Nephron progenitor cell (in vitro differentiated cells): ENCODE results near the gene THAP4.

Source experiments
- DNase-seq: peaks from one replicate; pipeline ENCODE4 v3.0.0; 2021
- H3K27ac Mint-ChIP-seq: 2 replicates; pipeline ENCODE4 v1.8.0; 2021; ENCODE audit warnings: mild to moderate bottlenecking, moderate library complexity, mixed read lengths
- H3K27me3 Mint-ChIP-seq: 2 replicates; pipeline ENCODE4 v1.8.0; 2021; ENCODE audit warnings: mild to moderate bottlenecking, low read depth, mixed read lengths; ENCODE audit not compliant: poor library complexity
- H3K36me3 Mint-ChIP-seq: 2 replicates; pipeline ENCODE4 v1.8.0; 2021; ENCODE audit warnings: low read depth, mixed read lengths
- H3K4me1 Mint-ChIP-seq: 2 replicates; pipeline ENCODE4 v1.8.0; 2021; ENCODE audit warnings: mixed read lengths
- H3K4me3 Mint-ChIP-seq: 2 replicates; pipeline ENCODE4 v1.8.0; 2021; ENCODE audit warnings: mild to moderate bottlenecking, moderate library complexity, mixed read lengths
- H3K9me3 Mint-ChIP-seq: 2 replicates; pipeline ENCODE4 v1.8.0; 2021; ENCODE audit warnings: mild to moderate bottlenecking, moderate library complexity, mixed read lengths
- TF ChIP-seq, protein P1 (sequence below): fragments of 200-600 bp; sonication (generic); IDR thresholded peaks from 2 replicates; pipeline ENCODE4 v1.5.0; 2021; ENCODE audit warnings: antibody characterized with exemption

The THAP4 gene

DNA sequence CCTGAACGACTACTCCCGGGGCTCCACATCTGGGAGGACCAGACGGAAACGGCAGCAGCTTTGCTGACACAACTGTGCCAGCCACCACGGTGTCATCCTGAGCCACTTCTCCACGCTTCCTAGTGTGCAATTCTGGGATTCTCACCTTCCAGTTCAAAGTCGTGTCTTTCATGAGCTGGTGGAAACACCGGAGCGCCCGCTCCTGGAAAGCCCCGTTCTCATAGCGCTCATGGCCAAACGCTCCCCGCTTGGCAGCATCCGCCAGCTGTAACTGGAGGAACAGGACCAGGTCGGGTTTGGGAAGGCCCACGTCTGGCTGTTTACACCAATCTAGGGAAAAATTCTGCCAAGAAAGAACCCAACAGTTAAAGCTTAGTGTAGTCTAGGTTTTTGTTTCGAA lies 41.3 kb upstream of the THAP4 start:
- no peaks in the 10 kb centered on the region for H3K27me3 Mint-ChIP-seq
- H3K36me3 Mint-ChIP-seq = peaks cover 48% of the 10 kb centered on the region

DNA sequence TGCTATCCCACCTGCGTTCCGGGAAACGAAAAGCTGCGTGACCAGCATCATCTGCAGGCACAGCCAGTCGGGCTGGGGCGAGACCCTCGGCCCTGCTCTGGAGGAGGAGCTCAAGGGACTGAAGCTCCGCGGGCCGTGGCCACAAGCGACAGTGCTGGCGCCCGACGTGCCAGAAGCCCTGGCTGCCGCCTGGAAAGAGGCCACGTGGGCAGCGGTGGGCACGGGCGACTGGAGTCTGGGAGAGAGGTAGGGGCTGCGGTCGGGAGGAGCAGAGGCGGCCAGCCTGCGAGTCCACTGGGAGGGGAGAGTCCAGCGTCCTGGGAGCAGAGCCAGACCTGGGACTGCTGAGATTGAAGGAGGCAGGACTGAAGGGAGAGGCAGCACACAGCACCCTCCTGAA lies 40.4 kb upstream of the THAP4 start:
- TF ChIP-seq, protein P1, sequence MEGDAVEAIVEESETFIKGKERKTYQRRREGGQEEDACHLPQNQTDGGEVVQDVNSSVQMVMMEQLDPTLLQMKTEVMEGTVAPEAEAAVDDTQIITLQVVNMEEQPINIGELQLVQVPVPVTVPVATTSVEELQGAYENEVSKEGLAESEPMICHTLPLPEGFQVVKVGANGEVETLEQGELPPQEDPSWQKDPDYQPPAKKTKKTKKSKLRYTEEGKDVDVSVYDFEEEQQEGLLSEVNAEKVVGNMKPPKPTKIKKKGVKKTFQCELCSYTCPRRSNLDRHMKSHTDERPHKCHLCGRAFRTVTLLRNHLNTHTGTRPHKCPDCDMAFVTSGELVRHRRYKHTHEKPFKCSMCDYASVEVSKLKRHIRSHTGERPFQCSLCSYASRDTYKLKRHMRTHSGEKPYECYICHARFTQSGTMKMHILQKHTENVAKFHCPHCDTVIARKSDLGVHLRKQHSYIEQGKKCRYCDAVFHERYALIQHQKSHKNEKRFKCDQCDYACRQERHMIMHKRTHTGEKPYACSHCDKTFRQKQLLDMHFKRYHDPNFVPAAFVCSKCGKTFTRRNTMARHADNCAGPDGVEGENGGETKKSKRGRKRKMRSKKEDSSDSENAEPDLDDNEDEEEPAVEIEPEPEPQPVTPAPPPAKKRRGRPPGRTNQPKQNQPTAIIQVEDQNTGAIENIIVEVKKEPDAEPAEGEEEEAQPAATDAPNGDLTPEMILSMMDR = no peak

More for the DNA sequence above, 41.3 kb upstream of the THAP4 start:
- Mint-ChIP-seq H3K27ac (no peak overlapping the region), H3K4me1 (no peaks in the 10 kb centered on the region), H3K4me3 (no peak overlapping the region), H3K9me3 (no peaks in the 10 kb centered on the region)
- TF ChIP-seq, protein P1 = no peak
- DNase-seq = no peak

DNA sequence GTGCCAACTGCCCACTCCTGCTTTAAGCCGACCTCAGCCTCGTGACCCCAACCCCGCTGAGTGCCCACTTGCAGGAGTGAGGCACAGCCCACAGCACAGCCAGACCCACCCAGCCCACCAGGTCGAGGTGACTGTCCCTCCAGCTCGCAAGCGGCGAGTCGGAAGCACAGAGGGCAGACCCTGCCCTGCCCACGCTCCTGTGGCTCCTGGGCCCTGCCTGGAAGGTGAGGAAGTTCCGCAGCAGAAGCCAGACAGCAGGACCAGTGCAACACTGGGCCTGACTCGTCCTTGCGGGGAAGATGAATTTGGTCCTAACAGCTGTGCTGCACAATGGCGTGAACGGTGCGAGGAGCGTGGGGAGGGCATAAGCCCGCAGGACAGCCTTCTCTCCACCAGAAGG lies 39.7 kb upstream of the THAP4 start:
- peaks cover 32% of the 10 kb centered on the region for H3K36me3 Mint-ChIP-seq
- no peaks in the 10 kb centered on the region for H3K27me3 Mint-ChIP-seq
- no peak for DNase-seq
- H3K4me3 Mint-ChIP-seq = no peak overlapping the region
- TF ChIP-seq, protein P1 = no peak
- H3K9me3 Mint-ChIP-seq = no peaks in the 10 kb centered on the region
- H3K4me1 Mint-ChIP-seq = no peaks in the 10 kb centered on the region
- H3K27ac Mint-ChIP-seq = peak overlapping the region; percentile 80

More for the DNA sequence above, 40.4 kb upstream of the THAP4 start:
- Mint-ChIP-seq H3K27me3 (no peaks in the 10 kb centered on the region), H3K27ac (no peak overlapping the region), H3K4me1 (no peaks in the 10 kb centered on the region), H3K4me3 (no peak overlapping the region), H3K9me3 (no peaks in the 10 kb centered on the region), H3K36me3 (peaks cover 39% of the 10 kb centered on the region)
- DNase-seq = no peak

DNA sequence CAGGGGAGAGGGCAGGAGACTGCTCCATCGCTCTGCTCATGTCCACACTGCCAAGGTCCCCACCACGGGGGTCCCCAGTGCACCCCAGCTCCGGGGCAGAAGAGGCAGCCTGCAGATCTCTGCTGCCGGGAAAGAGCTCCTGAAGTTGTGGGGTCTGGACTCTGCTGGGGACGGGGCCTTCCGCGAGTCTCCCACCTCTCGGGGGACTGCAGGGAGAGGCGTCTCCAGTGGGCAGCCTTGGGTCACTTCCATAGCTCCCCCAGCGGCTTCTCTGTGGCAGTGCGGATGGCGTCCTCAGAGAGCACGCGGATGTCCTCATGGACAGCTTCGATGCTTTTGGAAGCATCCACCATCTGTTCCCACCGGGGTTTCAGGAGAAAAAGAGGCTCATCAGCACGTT lies 38.9 kb upstream of the THAP4 start:
- TF ChIP-seq, protein P1 = no peak
- no peaks in the 10 kb centered on the region for H3K27me3 Mint-ChIP-seq
- DNase-seq = no peak
- H3K4me1 Mint-ChIP-seq = no peaks in the 10 kb centered on the region
- no peaks in the 10 kb centered on the region for H3K9me3 Mint-ChIP-seq
- no peak overlapping the region for H3K27ac Mint-ChIP-seq
- H3K36me3 Mint-ChIP-seq = peaks cover 29% of the 10 kb centered on the region
- no peak overlapping the region for H3K4me3 Mint-ChIP-seq

DNA sequence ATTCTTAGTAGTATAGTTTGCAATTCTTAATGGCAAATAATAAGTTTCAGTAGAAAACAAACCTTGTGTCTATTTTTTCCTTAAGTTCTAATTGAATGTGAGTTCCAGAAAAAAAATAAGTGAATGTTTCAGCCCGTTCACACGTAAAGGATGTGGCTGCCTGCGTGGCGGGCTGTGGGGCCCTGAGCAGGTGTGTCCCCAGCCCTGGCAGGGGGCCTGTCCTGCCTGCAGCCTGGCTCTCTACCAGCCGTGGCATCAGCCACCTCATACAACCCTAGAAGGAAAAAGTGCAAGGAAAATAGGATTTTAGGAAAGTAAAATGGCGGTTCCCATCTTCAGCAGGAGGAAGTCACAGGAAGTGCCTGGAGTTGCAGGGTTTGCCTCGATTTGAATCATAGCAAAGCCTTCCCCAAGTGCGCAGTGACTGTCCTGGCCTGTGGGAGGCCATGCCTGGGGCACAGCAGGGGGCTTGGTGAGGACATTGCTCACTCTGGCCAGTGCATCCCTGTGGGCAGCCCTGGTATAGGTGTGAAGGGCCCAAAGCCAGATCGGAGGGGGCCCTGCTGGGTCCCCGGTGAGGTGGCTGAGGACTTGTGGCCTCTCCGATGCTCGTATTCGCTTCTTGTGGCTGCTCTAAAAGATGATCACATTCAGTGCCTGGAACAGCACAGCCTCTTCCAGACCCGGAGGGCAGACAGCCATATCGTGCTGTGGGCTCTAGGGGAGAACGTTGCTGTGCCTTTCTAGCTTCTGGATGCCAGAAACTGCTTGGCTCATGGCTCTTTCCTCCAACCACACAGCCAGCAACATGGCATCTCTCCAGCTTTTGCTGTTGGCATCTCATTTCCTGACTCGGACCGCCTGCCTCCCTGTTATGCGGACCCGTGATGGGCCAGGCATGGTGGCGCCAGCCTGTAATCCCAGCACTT lies 37.1 kb upstream of the THAP4 start:
- H3K9me3 Mint-ChIP-seq = no peaks in the 10 kb centered on the region
- H3K36me3 Mint-ChIP-seq = peaks cover 26% of the 10 kb centered on the region
- TF ChIP-seq, protein P1 = no peak
- peak overlapping the region; percentile 97 for H3K27ac Mint-ChIP-seq
- H3K4me3 Mint-ChIP-seq = no peak overlapping the region
- peaks cover 2% of the 10 kb centered on the region for H3K4me1 Mint-ChIP-seq
- DNase-seq = no peak
- no peaks in the 10 kb centered on the region for H3K27me3 Mint-ChIP-seq
